ENCODE measurements around the gene PRICKLE1.

The PRICKLE1 gene

DNA sequence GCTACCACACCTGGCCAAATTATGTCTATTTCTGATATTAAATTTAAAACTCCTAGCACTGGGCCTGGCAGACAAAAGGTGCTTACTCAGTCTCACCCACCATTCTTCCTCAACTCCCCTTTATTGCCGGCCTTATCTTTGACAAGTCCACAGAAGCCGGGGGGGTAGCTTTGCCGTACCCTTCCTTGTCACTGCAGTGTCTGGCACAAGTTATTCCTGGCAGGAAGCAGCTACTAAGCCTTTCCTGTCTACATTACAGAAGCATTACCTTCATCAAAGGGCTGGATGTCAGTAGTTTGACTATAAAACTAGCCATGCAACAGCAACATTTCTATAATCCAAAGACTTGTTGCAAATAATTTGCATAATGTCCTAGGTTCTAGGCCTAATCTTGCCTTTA lies 127.1 kb downstream of the PRICKLE1 start:
- DNase-seq (ENCODE audit: low read depth in 1 of 2, low spot score in 1 of 2) = no peak

DNA sequence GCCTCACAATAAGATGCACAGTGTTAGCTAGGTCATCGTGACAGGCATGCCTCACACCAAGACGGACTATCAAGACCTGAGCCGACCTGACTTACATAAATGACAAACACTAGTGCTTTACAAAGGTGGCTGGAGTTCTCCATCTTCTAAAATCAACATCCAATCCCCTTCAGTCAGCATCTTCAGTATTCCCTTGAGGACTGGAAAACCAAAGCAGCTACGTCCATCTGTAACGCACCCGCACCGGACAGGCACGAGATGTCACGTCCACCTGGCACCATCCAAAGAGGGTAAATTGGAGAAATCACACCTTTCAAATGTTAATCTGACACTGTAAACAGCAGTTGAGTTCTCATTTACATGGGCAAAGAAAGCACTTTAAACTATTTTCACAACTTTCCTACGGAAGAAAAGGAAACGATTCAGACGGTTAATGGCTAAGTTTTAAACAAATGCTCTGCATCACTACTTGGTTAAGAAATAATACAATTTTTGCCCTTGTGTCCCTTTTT lies 130.2 kb downstream of the PRICKLE1 start:
- DNase-seq (ENCODE audit: low read depth in 1 of 2, low spot score in 1 of 2) = no peak

DNA sequence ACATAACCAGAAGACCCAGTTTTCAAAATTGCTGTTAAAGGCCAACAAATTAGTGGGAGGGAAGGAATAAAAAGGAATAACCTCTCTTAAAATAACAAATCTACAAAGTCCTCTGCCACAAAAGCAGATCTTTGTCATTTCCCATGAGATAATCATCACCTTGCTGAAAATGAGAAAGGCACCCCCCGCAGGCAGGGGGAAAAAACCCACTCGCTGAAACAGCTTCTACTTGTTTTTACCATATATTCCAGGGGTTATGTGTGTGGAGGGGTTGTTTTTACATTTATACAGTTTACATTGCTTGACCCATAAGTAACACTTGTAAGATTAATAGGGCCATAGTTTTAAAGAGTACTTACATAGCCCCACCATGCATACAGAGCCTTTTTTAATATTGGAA lies 131.0 kb downstream of the PRICKLE1 start:
- no peak for DNase-seq (ENCODE audit: low read depth in 1 of 2, low spot score in 1 of 2)

DNA sequence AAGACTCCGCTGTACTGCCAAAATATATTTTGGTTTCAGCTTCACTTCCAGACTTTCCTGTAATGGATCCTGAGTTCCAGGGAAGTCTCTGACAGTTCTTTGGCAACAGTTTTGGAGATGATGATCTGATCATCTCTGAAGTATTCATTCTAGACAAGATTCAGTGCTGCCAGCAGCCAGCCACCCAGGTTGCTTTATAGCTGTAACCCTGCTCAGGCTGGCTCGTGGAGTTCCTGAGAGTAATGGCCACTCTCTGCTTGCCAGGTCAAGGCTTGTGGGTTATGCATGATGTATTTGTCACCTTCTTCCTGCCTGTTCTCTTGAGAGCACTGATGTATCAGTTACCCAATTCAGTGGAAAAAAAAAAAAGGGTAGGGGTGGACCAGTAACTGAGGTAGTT lies 139.3 kb downstream of the PRICKLE1 start:
- no peak for DNase-seq (ENCODE audit: low read depth in 1 of 2, low spot score in 1 of 2)

DNA sequence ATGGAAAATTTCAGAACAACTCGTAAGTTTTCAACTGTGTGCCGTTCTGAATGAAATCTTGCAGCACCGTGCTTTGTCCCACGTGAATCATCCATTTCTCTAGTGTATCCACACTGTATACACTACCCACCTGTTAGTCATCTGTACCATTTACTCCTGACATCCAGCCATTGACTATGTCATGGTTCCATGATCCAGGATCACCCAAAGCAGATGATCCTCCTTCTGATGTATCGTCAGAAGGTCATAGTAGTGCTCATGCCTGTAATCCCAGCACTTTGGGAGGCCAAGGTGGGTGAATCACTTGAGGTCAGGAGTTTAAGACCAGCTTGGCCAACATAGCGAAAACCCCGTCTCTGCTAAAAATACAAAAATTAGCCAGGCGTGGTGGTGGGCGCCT lies 140.7 kb downstream of the PRICKLE1 start:
- no peak for DNase-seq (ENCODE audit: low read depth in 1 of 2, low spot score in 1 of 2)

DNA sequence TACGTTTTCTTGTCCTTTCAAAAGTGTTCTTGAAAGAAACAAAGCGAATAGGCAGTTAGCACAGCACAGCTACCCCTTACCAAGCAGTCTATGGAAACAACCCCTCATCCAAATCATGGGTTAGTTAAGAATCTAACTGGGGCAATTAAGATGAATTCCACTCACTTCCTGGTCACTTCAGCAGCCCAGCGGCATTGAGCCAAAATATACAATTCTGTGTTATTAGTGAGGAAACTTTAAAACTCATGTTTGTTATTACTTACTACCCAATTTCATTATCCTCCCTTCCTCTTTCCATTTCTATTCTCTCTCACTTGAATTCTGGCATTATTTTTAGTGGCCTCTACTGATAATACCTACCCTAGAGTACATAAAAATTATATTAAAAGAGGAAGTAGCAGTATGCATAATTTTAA lies 142.2 kb downstream of the PRICKLE1 start:
- DNase-seq (ENCODE audit: low read depth in 1 of 2, low spot score in 1 of 2) = no peak

DNA sequence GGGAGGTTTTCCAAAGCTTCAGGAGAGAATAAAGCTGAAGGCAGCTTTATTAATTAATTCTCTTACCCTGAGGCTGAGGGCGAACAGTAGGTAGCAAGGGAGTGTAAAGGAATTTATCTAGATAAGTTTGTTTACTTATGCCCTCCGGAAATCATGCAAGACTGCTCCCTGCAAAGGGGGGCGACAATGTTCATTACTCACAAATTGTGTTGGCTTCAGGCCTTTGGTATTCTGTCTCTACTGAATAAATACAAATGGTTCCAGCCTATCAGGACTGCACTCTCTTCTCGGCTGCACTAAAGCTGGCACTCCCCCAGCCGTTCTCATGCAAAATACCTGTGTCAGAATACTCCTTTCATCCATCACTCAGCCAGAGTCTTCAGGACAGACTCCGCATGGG lies 142.8 kb downstream of the PRICKLE1 start:
- no peak for DNase-seq (ENCODE audit: low read depth in 1 of 2, low spot score in 1 of 2)

DNA sequence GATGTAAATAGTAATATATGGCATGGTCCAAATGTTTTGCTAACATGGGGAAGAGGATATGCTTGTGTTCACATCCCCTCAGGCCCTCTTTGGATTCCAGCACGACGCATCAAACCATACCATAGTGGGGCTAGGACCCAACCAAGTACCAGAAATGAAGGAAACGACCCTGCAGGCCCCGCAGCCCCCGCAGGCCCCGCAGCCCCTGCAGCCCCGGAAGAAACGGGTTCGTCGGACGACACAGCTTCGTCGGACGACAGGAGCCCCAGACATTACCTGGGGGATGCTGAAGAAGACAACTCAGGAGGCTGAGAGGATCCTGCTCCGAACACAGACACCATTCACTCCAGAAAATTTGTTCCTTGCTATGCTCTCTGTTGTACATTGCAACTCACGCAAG lies 143.7 kb downstream of the PRICKLE1 start:
- no peak for DNase-seq (ENCODE audit: low read depth in 1 of 2, low spot score in 1 of 2)

DNA sequence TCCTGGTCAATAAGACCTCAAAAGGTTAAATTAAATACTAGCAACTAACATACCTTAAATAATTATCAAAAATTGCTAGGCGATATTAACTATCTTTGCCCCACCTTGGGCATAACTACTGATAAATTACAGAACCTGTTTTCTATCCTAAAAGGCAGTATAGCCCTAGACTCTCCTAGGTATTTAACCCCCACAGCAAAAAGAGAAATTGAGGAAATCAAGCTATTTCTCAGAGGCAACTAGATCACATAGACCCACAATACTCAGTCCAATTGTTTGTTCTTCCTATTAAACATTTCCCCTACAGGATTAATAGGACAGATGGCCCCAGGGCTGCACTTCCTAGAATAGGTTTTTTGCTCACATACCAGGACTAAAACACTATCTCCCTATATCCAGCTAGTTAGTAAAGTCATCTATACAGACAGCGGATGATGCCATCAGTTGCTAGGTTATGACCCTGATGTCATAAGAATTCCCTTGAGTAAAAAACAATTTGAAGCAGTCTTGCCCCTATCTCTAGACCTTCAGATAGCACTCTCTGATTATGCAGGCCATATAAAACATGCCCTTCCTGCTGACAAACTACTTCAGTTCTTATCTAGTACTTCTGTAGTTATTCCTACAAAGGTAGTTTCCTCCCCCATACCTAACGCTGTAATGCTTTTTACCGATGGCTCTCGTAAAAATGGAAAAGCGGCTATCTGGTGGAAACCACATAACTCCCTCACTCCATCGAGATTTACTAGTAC lies 145.2 kb downstream of the PRICKLE1 start:
- no peak for DNase-seq (ENCODE audit: low read depth in 1 of 2, low spot score in 1 of 2)

DNA sequence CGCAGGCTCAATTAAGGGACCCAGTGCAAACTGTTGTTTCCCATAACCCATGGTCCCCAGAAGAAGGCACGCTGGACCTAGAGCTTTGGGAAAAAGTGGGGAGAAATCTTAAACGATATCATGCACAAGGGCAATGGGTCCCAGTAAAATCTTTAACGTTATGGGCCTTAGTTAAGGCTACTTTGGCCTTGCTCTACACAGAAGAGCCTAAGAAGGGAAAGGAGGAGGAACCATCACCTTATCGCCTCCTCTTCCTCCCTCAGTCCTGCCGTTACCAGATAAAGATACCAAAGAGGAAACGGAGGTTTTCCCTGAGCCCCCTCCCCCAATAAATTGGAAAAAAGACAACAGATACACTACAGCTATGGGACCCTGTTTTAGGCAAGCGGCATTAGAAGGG lies 146.7 kb downstream of the PRICKLE1 start:
- DNase-seq (ENCODE audit: low read depth in 1 of 2, low spot score in 1 of 2) = no peak

DNA sequence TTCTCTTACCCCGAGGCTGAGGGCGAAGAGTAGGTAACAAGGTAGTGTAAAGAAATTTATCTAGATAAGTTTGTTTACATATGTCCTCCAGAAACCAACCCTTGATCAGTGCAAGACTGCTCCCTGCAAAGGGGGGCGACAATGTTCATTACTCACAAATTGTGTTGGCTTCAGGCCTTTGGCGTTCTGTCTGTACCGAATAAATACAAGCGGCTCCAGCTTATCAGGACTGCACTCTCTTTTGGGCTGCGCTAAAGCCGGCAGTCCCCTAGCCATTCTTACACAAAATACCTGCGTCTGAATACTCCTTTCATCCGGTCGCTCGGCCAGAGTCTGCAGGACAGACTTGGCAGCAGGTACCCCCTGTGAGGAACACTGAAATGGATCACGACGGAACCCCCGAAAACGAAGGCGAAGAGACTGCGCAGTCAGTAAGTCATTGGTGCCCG lies 147.2 kb downstream of the PRICKLE1 start:
- DNase-seq (ENCODE audit: low read depth in 1 of 2, low spot score in 1 of 2) = no peak

DNA sequence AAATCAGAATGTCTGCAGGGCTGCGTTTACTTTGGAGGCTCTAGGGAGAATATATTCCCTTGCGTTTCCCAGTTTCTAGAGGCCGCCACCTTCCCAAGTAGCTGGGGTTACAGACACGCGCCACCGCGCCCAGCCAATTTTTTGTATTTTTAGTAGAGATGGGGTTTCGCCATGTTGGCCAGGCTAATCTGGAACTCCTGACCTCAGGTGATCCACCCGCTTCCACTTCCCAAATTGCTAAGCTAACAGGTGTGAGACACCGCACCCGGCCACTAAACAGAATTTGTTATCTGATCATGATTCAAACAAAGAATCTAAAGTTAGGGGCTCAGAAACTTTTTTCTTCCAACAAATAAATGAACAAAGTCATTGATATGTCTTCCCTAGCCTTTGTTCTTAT lies 148.9 kb downstream of the PRICKLE1 start:
- DNase-seq (ENCODE audit: low read depth in 1 of 2, low spot score in 1 of 2) = no peak

DNA sequence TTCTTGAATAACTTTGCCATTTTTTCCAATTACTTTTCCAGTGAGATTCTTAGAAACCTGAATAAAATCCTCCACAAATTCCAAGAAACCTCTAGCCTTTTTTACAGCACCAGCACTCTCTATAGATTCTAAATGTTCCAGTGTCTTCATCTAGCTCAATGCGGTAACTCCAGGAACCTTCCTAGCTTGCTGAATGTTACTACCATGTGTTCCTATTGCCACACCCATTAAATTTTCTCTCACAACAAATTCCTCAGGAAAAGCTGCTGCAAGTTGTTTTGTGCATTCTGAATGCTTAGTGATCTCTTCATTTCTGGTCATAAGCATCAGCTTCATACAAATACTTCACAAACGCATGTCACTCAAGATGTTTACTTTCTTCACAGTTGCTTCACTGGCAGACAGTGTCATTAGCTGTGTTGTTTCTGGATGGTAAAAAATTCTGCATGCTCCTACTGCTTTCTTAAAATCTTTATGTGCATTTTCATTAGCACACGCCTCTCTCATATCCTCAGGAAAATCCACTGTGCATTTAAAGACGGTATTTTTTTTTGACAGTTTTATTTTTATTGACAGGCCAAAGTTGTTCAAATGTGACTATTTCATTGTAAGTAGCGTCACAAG lies 156.9 kb downstream of the PRICKLE1 start:
- no peak for DNase-seq (ENCODE audit: low read depth in 1 of 2, low spot score in 1 of 2)

DNA sequence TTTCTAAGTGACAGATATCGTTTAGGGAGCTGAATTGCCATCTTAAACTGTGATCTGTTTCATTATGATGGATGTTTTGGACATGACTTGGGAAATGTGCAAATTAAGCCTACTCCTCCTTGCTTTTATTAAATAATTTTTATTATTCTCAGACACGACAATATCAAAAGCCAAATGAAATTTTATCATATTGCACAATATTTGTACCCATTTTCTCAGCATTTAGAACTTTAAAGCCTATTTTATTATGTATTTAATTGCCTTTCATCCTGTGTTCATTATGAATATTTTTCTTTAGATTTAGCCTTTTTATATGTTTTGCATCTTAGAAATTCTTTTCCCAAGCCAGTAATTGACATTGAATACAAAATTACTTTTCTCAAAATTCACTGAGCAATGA lies 160.7 kb downstream of the PRICKLE1 start:
- DNase-seq (ENCODE audit: low read depth in 1 of 2, low spot score in 1 of 2) = no peak

DNA sequence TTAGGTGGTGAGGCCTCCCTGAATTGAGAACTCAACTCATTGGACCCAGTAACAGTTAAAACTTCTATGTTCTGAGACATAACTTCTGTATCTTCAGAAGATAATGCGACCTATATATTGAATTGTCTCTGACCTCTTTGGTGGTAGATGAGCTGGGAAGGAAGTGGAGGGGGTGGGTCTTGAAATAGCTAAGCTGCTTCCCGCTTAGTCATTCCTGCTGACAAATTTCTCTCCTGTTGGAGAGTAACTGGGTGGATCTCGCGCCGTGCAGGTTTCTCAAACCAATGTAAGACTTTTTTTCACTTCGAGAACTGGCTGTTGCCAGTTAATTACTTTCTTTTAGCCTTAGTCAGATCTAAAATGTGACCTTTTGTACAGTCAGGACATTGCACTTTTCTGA lies 162.8 kb downstream of the PRICKLE1 start:
- DNase-seq (ENCODE audit: low read depth in 1 of 2, low spot score in 1 of 2) = no peak

DNA sequence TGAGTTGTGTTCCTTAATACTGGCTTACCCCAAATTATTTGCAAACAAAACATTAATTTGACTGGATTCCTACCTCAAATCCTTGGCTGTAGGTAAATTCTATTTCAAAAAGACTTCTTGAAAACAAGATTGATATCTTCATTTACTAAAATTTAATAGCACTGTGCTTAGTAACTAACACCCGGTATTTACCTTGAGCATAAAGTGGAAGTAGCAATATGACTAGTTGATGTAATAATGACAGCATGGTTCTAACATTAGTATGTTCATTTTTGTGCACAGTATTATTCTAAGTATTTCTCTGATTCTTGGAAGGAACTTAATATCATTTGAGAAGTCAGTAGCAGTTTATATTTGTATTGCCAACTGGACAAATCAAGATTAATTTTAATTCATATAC lies 166.8 kb downstream of the PRICKLE1 start:
- DNase-seq (ENCODE audit: low read depth in 1 of 2, low spot score in 1 of 2) = no peak

DNA sequence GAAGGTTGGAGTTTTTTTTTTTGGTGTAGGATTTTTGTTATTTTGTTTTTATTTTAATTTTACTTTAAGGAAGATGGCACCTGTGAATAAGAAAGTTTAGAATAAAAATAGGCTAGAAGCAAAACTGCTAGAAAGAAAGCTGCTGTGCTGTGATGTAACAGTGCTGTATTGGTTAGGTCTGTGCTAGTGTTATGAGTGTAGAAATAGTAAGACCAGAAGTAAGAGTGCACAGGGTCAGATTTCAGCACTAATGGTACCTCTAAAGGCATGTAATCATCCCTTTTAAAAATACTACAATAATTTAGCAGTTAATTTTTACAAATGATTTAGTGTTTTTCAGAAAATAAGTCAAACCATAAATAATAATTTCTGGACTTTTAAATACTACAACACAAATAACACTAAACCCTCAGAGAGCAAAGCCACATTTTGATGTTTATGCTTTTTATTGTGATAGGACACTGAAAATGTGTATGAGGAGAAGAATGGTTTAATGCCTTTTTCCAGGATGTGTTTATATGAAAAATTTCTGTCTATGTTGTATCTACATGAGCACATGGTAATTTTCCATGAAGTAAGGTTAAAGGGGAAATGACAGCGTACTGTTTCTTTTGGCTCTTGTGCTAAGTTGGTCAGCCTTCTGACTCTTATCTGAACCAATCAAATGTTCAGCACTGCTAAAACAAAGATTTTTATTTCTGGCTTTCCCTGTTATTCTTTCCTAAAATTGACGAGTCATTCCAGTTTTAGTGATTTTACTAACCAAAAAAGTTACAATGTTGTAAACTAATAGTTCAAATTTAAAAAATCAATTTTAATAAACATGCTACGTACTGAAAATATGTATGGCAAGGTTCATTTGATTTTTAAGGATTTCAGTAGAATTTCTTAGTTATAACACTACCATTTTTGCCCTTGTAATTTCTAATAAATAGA lies 167.4 kb downstream of the PRICKLE1 start:
- DNase-seq (ENCODE audit: low read depth in 1 of 2, low spot score in 1 of 2) = no peak

DNA sequence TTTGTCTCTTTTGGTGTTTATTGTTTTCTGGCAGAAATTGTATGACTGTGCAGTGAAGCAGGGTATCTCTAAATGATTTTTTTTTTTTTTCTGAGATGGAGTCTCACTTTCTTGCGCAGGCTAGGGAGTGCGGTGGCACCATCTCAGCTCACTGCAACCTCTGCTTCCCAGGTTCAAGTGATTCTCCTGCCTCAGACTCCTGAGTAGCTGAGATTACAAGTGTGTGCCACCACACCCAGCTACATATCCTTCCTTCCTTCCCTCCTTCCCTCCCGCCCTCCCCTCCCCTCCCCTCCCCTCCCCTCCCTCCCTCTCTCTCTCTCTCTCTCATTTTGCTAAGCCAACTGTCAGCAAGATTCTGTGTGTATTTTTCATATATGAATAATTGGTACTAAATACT lies 169.2 kb downstream of the PRICKLE1 start:
- DNase-seq (ENCODE audit: low read depth in 1 of 2, low spot score in 1 of 2) = no peak

DNA sequence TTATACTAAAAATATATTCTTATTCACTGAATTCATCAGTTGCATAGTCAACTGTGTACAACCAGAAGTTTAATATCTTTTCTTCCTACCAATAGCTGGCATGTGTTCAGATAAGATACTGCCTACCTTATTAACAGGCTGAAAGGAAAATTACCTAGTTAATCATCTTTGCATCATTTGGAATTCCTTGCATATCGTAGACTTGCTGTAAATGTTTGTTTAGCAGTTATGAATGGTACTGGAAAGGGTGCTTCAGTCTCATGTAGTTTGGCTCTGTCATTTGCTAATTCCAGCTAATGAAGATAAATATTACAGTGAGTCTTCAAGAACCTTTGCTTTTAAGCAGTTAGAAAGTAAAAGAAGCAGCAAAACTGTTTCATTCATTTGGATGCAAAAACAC lies 179.2 kb downstream of the PRICKLE1 start:
- no peak for DNase-seq (ENCODE audit: low read depth in 1 of 2, low spot score in 1 of 2)

DNA sequence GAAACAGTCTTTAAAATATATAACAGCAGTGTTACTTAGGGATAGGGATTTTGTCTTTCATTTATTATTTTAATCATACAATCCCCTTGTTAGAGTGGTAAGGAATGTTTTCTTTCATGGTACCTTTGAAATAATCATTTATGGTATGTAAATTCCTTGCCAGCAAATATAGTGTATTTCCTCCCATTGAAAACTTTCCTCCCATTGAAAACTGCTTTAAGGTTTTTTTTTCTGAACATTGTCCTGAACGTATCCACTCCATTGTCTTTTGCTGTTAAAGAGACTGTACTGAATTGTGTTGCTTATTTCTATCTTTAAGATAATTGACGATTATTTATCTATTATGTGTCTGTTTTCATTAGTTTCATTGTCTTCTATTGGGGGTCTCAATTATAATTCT lies 180.1 kb downstream of the PRICKLE1 start:
- DNase-seq (ENCODE audit: low read depth in 1 of 2, low spot score in 1 of 2) = no peak

DNA sequence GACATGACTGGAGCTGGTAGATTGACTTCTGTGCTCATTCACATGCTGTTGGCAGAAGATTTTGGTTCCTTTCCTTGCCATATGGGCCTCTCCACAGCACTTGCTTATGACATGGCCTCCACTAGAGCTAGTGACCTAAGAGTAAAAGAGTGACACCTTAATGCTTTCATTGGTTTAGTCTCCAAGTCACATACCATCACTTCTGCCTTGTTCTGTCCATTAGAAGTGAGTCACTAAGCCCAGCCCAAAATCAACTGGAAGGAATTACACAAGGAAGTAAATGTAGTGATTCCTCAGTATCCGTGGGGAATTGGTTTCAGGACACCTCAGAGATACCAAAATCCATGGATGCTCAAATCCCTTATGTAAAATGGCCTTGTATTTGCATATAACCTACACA lies 182.2 kb downstream of the PRICKLE1 start:
- DNase-seq (ENCODE audit: low read depth in 1 of 2, low spot score in 1 of 2) = no peak
